ENCODE data around the gene ROR1. TPM values are rescaled to one million over a fixed set of nuclear protein-coding genes. Genes with fewer than 3 reads are reported as not detected.

ROR1 gene
- total and polyA plus RNA-seq, 2 donors (not counting 3 experiments of a cell fraction or from before 2014, with no cell fraction given): 2.6 to 3.5 TPM

- no peaks in the 10 kb centered on the region for H4K20me1 ChIP-seq (replicated peaks; ENCODE audit: control insufficient read depth, extremely low read depth, insufficient read depth, low read length)
- H3K4me3 ChIP-seq (replicated peaks in 1 of 3; ENCODE audit: insufficient read depth in 1 of 3, low read depth in 1 of 3, low read length in 3 of 3): no peak overlapping the region
- dilution Hi-C loops (cut with MboI; ENCODE audit: extremely low pct_ligation_motif_present, low sequenced_read_pairs) (no loop called here), intact Hi-C loops (cut with micrococcal nuclease) (no loop called here)
- no TSS peak for BruUV-seq (replicated peaks)
- no peaks in the 10 kb centered on the region for H3K9me3 ChIP-seq (replicated peaks; ENCODE audit: control insufficient read depth, insufficient read depth, low read length)
- H3K9me1 ChIP-seq (replicated peaks; ENCODE audit: control insufficient read depth, extremely low read depth, insufficient read depth, low read length): no peaks in the 10 kb centered on the region
- DNase-seq (ENCODE audit: low read depth, low spot score): no peak
- POLR2A ChIA-PET: no interaction called here
- no peak overlapping the region for H2AFZ ChIP-seq (ENCODE audit: low read depth, low read length)
- H3K27me3 ChIP-seq (ENCODE audit: control insufficient read depth in 2 of 2, insufficient read depth in 2 of 2, low read length in 2 of 2): peaks cover 2 to 3% of the 10 kb centered on the region in 2 experiments
- TF ChIP-seq CTCF (IDR thresholded peaks at IDR 0.05; ENCODE audit: extremely low read depth in 1 of 2, insufficient read depth in 1 of 2, low read depth in 1 of 2, low read length in 2 of 2): no peak
- TF ChIP-seq FOS (IDR thresholded peaks at IDR 0.05; ENCODE audit: borderline replicate concordance, insufficient read depth, low read length): no peak
- no peak for TF ChIP-seq JUN (IDR thresholded peaks at IDR 0.05; ENCODE audit: borderline replicate concordance, insufficient read depth, insufficient read length, low read depth)
- TF ChIP-seq GATA2 (IDR thresholded peaks at IDR 0.05; ENCODE audit: insufficient read depth, insufficient read length, low read depth, low read length): no peak
- CTCF ChIA-PET: interaction anchor here (1.3 kb wide), 1 partner anchor 78 kb away, joined by 3 read pairs; no protein-coding TSS in a partner anchor
- H3K4me1 ChIP-seq (ENCODE audit: control insufficient read depth, extremely low read depth, insufficient read depth, low read length): no peaks in the 10 kb centered on the region
- no peak overlapping the region for H3K27ac ChIP-seq (ENCODE audit: insufficient read depth, low read depth, low read length)
- no peak overlapping the region for H3K9ac ChIP-seq (replicated peaks; ENCODE audit: extremely low read depth, insufficient read depth, low read length)
- no peaks in the 10 kb centered on the region for H3K36me3 ChIP-seq (ENCODE audit: control insufficient read depth in 2 of 2, extremely low read depth in 1 of 2, insufficient read depth in 2 of 2, low read length in 2 of 2)
- no peak overlapping the region for H3K4me2 ChIP-seq (ENCODE audit: insufficient read depth, low read length)
- no peaks in the 10 kb centered on the region for H3K79me2 ChIP-seq (ENCODE audit: control insufficient read depth, insufficient read depth, low read length)
- FAIRE-seq: no peak
Measured at GRCh38 chr1:64215576-64215975, 441.8 kb downstream of the ROR1 start.

- no TSS peak for BruUV-seq (replicated peaks)
- Histone ChIP-seq H2AFZ (ENCODE audit: low read depth, low read length) (no peak overlapping the region), H3K4me2 (ENCODE audit: insufficient read depth, low read length) (no peak overlapping the region), H3K9me3 (replicated peaks; ENCODE audit: control insufficient read depth, insufficient read depth, low read length) (no peaks in the 10 kb centered on the region), H3K27ac (ENCODE audit: insufficient read depth, low read depth, low read length) (no peak overlapping the region), H3K27me3 (ENCODE audit: control insufficient read depth in 2 of 2, insufficient read depth in 2 of 2, low read length in 2 of 2) (peaks cover 2 to 3% of the 10 kb centered on the region in 2 experiments), H3K9ac (replicated peaks; ENCODE audit: extremely low read depth, insufficient read depth, low read length) (no peak overlapping the region), H3K36me3 (ENCODE audit: control insufficient read depth in 2 of 2, extremely low read depth in 1 of 2, insufficient read depth in 2 of 2, low read length in 2 of 2) (no peaks in the 10 kb centered on the region), H3K4me1 (ENCODE audit: control insufficient read depth, extremely low read depth, insufficient read depth, low read length) (no peaks in the 10 kb centered on the region), H3K79me2 (ENCODE audit: control insufficient read depth, insufficient read depth, low read length) (no peaks in the 10 kb centered on the region), H3K4me3 (replicated peaks in 1 of 3; ENCODE audit: insufficient read depth in 1 of 3, low read depth in 1 of 3, low read length in 3 of 3) (no peak overlapping the region), H3K9me1 (replicated peaks; ENCODE audit: control insufficient read depth, extremely low read depth, insufficient read depth, low read length) (no peaks in the 10 kb centered on the region), H4K20me1 (replicated peaks; ENCODE audit: control insufficient read depth, extremely low read depth, insufficient read depth, low read length) (no peaks in the 10 kb centered on the region)
- FAIRE-seq (no peak), DNase-seq (ENCODE audit: low read depth, low spot score) (no peak)
- intact Hi-C loops (cut with micrococcal nuclease): no loop called here
- dilution Hi-C loops (cut with MboI; ENCODE audit: extremely low pct_ligation_motif_present, low sequenced_read_pairs): no loop called here
- ChIA-PET CTCF (no interaction called here), POLR2A (no interaction called here)
- TF ChIP-seq POLR2A (IDR thresholded peaks at IDR 0.05; ENCODE audit: low read depth, low read length): no peak
- no peak for TF ChIP-seq JUN (IDR thresholded peaks at IDR 0.05; ENCODE audit: borderline replicate concordance, insufficient read depth, insufficient read length, low read depth)
- TF ChIP-seq POLR2AphosphoS5 (IDR thresholded peaks at IDR 0.05; ENCODE audit: insufficient read depth, low read depth, low read length): no peak
- TF ChIP-seq MAX (IDR thresholded peaks at IDR 0.05; ENCODE audit: insufficient read depth, insufficient read length): no peak
- TF ChIP-seq FOS (IDR thresholded peaks at IDR 0.05; ENCODE audit: borderline replicate concordance, insufficient read depth, low read length): no peak
- no peak for TF ChIP-seq EZH2 (IDR thresholded peaks at IDR 0.05; ENCODE audit: borderline replicate concordance, low read depth, low read length, severe bottlenecking)
- no peak for TF ChIP-seq GATA2 (IDR thresholded peaks at IDR 0.05; ENCODE audit: insufficient read depth, insufficient read length, low read depth, low read length)
- TF ChIP-seq MYC (IDR thresholded peaks at IDR 0.05; ENCODE audit: low read depth, low read length): no peak
- TF ChIP-seq CTCF (IDR thresholded peaks at IDR 0.05; ENCODE audit: extremely low read depth in 1 of 2, insufficient read depth in 1 of 2, low read depth in 1 of 2, low read length in 2 of 2): no peak
Measured at GRCh38 chr1:64220241-64220640, 446.4 kb downstream of the ROR1 start.

Data from endothelial cell of umbilical vein (primary cell).